Measurements from ENCODE around the gene SDF4. TPM values are rescaled to one million over a fixed set of nuclear protein-coding genes. Genes with fewer than 3 reads are reported as not detected.
A peak's percentile ranks its signal among the peaks of the same experiment; 100 is the strongest.

The SDF4 gene
- total and polyA plus RNA-seq, 2 of the 13 experiments (the other 11 are each of a cell fraction or from before 2014, with no cell fraction given): 80.8 to 107 TPM

DNA sequence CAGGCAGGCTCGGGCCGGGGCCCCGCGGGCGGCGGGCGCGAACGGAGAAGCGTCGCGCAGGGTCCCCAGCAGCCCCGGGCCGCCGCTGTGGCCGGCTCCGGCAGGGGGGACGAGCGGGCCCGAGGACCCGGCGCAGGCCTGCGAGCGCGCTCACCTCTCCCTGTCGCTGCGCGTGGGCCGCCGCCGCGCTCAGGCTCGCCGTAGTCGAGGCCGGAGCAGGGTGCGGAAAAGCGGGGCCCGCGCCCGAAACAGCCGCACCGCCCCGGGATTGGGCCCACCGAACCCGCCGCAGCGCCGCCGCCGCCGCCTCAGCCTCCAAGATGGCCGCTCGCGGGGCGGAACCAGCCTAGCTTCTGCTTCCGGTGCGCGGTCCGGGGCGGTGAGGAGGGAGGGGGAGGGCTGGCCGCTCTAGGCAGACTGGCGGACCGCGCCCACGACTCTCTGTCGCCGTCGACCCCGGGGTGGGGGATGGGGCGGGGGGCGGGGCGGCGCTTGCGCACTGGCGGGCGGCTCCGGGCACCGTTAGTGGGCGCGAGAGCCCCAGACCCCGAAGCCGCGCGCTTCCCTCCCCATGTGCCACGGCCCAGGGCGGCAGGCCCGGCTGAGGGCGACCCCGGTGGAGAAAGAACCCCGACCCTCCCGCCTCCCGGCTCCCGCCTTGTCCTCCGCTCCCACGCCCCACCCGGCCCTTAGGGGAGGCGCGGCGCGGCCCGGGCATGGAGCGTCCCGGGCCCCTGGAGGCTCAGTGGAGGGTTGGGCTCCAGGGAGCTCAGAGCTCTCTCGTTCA lies 41.9 kb upstream of the SDF4 start, which contains the start of gene UBE2J2 (continued):
- TF ChIP-seq, protein P1, sequence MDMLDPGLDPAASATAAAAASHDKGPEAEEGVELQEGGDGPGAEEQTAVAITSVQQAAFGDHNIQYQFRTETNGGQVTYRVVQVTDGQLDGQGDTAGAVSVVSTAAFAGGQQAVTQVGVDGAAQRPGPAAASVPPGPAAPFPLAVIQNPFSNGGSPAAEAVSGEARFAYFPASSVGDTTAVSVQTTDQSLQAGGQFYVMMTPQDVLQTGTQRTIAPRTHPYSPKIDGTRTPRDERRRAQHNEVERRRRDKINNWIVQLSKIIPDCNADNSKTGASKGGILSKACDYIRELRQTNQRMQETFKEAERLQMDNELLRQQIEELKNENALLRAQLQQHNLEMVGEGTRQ (IDR thresholded peaks at IDR 0.05; ENCODE audit: low read depth, low read length): no peak
- TF ChIP-seq, protein P1 (CRISPR knock-in tag; IDR thresholded peaks at IDR 0.05; ENCODE audit: borderline replicate concordance): no peak
- TF ChIP-seq, protein P2, sequence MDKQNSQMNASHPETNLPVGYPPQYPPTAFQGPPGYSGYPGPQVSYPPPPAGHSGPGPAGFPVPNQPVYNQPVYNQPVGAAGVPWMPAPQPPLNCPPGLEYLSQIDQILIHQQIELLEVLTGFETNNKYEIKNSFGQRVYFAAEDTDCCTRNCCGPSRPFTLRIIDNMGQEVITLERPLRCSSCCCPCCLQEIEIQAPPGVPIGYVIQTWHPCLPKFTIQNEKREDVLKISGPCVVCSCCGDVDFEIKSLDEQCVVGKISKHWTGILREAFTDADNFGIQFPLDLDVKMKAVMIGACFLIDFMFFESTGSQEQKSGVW (CRISPR knock-in tag; IDR thresholded peaks at IDR 0.05; ENCODE audit: borderline replicate concordance): no peak
- no peak for TF ChIP-seq KAT2B (IDR thresholded peaks at IDR 0.05; ENCODE audit: borderline replicate concordance, low read depth, low read length)
- TF ChIP-seq, protein P3, sequence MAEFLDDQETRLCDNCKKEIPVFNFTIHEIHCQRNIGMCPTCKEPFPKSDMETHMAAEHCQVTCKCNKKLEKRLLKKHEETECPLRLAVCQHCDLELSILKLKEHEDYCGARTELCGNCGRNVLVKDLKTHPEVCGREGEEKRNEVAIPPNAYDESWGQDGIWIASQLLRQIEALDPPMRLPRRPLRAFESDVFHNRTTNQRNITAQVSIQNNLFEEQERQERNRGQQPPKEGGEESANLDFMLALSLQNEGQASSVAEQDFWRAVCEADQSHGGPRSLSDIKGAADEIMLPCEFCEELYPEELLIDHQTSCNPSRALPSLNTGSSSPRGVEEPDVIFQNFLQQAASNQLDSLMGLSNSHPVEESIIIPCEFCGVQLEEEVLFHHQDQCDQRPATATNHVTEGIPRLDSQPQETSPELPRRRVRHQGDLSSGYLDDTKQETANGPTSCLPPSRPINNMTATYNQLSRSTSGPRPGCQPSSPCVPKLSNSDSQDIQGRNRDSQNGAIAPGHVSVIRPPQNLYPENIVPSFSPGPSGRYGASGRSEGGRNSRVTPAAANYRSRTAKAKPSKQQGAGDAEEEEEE (CRISPR knock-in tag; IDR thresholded peaks at IDR 0.05; ENCODE audit: borderline replicate concordance): no peak
- no peak for TF ChIP-seq ZNF468 (CRISPR knock-in tag; IDR thresholded peaks at IDR 0.05)
- TF ChIP-seq MZF1 (CRISPR knock-in tag; IDR thresholded peaks at IDR 0.05; ENCODE audit: borderline replicate concordance): no peak
- TF ChIP-seq, protein P4, sequence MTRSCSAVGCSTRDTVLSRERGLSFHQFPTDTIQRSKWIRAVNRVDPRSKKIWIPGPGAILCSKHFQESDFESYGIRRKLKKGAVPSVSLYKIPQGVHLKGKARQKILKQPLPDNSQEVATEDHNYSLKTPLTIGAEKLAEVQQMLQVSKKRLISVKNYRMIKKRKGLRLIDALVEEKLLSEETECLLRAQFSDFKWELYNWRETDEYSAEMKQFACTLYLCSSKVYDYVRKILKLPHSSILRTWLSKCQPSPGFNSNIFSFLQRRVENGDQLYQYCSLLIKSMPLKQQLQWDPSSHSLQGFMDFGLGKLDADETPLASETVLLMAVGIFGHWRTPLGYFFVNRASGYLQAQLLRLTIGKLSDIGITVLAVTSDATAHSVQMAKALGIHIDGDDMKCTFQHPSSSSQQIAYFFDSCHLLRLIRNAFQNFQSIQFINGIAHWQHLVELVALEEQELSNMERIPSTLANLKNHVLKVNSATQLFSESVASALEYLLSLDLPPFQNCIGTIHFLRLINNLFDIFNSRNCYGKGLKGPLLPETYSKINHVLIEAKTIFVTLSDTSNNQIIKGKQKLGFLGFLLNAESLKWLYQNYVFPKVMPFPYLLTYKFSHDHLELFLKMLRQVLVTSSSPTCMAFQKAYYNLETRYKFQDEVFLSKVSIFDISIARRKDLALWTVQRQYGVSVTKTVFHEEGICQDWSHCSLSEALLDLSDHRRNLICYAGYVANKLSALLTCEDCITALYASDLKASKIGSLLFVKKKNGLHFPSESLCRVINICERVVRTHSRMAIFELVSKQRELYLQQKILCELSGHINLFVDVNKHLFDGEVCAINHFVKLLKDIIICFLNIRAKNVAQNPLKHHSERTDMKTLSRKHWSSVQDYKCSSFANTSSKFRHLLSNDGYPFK (CRISPR knock-in tag; IDR thresholded peaks at IDR 0.05; ENCODE audit: borderline replicate concordance): peak; percentile 82; the same call in 1 of the 2 replicates
- TF ChIP-seq, protein P5, sequence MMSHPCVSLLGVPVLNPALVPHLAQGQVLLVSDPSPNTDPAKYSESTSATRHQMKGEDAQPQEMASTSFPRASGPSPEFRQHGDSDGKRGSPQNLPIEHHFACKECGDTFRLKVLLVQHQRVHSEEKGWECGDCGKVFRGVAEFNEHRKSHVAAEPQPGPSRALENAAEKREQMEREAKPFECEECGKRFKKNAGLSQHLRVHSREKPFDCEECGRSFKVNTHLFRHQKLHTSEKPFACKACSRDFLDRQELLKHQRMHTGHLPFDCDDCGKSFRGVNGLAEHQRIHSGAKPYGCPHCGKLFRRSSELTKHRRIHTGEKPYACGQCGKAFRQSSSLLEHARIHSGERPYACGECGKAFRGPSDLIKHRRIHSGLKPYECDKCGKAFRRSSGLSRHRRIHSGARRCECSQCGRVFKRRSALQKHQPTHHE (CRISPR knock-in tag; IDR thresholded peaks at IDR 0.05; ENCODE audit: borderline replicate concordance): no peak
- TF ChIP-seq ZFY (CRISPR knock-in tag; IDR thresholded peaks at IDR 0.05): peak; percentile 94
- TF ChIP-seq, protein P6, sequence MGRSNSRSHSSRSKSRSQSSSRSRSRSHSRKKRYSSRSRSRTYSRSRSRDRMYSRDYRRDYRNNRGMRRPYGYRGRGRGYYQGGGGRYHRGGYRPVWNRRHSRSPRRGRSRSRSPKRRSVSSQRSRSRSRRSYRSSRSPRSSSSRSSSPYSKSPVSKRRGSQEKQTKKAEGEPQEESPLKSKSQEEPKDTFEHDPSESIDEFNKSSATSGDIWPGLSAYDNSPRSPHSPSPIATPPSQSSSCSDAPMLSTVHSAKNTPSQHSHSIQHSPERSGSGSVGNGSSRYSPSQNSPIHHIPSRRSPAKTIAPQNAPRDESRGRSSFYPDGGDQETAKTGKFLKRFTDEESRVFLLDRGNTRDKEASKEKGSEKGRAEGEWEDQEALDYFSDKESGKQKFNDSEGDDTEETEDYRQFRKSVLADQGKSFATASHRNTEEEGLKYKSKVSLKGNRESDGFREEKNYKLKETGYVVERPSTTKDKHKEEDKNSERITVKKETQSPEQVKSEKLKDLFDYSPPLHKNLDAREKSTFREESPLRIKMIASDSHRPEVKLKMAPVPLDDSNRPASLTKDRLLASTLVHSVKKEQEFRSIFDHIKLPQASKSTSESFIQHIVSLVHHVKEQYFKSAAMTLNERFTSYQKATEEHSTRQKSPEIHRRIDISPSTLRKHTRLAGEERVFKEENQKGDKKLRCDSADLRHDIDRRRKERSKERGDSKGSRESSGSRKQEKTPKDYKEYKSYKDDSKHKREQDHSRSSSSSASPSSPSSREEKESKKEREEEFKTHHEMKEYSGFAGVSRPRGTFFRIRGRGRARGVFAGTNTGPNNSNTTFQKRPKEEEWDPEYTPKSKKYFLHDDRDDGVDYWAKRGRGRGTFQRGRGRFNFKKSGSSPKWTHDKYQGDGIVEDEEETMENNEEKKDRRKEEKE (IDR thresholded peaks at IDR 0.05): no peak
- TF ChIP-seq, protein P7, sequence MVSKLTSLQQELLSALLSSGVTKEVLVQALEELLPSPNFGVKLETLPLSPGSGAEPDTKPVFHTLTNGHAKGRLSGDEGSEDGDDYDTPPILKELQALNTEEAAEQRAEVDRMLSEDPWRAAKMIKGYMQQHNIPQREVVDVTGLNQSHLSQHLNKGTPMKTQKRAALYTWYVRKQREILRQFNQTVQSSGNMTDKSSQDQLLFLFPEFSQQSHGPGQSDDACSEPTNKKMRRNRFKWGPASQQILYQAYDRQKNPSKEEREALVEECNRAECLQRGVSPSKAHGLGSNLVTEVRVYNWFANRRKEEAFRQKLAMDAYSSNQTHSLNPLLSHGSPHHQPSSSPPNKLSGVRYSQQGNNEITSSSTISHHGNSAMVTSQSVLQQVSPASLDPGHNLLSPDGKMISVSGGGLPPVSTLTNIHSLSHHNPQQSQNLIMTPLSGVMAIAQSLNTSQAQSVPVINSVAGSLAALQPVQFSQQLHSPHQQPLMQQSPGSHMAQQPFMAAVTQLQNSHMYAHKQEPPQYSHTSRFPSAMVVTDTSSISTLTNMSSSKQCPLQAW (CRISPR knock-in tag; IDR thresholded peaks at IDR 0.05): peak; percentile 75; the same call in 1 of the 2 replicates
- TF ChIP-seq ZNF446 (CRISPR knock-in tag; IDR thresholded peaks at IDR 0.05): peak; percentile 80; the same call in 1 of the 2 replicates
